ENCODE data around the gene PCDHGA7. TPM values are rescaled to one million over a fixed set of nuclear protein-coding genes. Genes with fewer than 3 reads are reported as not detected.

PCDHGA7 gene
- polyA plus RNA-seq, 1 of the 3 experiments (the other 2 are of a cell fraction) = 7.8 TPM

- H3K9me2 ChIP-seq = no peaks in the 10 kb centered on the region
- H4K20me1 ChIP-seq (ENCODE audit: insufficient read depth) = no peaks in the 10 kb centered on the region
- H3K4me2 ChIP-seq = no peak overlapping the region
- H3K27me3 ChIP-seq (ENCODE audit: insufficient read depth) = no peaks in the 10 kb centered on the region
- no peak overlapping the region for H3K9ac ChIP-seq
- ChIA-PET CTCF (interaction anchor here (1.0 kb wide), 1 partner anchor 159 kb away, joined by 4 read pairs; no protein-coding TSS in a partner anchor), POLR2A (no interaction called here)
- WGBS (ENCODE audit: low lambda C conversion rate) = 66% methylated on average over 14 of the region's 15 CpGs
- no peak for DNase-seq
- no peak overlapping the region for H3K4me3 ChIP-seq (ENCODE audit: low read depth in 2 of 2, low read length in 1 of 2)
- peaks cover 0 to 2% of the 10 kb centered on the region in 2 experiments for H3K36me3 ChIP-seq (replicated peaks in 1 of 2; ENCODE audit: control insufficient read depth in 1 of 2, insufficient read depth in 2 of 2, low read length in 1 of 2)
- H2AFZ ChIP-seq (ENCODE audit: low read depth) = no peak overlapping the region
- peaks cover 9% of the 10 kb centered on the region for H3K9me3 ChIP-seq
- no peaks in the 10 kb centered on the region; the same call in 1 of the 2 replicates for H3K79me2 ChIP-seq (ENCODE audit: insufficient read depth)
- no peaks in the 10 kb centered on the region for H3F3A ChIP-seq (replicated peaks; ENCODE audit: insufficient read depth)
- TF ChIP-seq GATA2 (CRISPR knock-in tag; IDR thresholded peaks at IDR 0.05) = no peak
- TF ChIP-seq, protein P1, sequence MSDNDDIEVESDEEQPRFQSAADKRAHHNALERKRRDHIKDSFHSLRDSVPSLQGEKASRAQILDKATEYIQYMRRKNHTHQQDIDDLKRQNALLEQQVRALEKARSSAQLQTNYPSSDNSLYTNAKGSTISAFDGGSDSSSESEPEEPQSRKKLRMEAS (IDR thresholded peaks at IDR 0.05; ENCODE audit: low read depth) = no peak
- no peak for TF ChIP-seq FOXJ3 (CRISPR knock-in tag; IDR thresholded peaks at IDR 0.05)
- no peak for TF ChIP-seq YY1 (IDR thresholded peaks at IDR 0.05; ENCODE audit: low read depth)
- no peak overlapping the region for H3K27ac ChIP-seq (ENCODE audit: low read depth in 2 of 2, low read length in 1 of 2)
- H3K4me1 ChIP-seq (ENCODE audit: control insufficient read depth in 1 of 2, insufficient read depth in 2 of 2, low read depth in 1 of 2, low read length in 1 of 2) = no peaks in the 10 kb centered on the region
Measured at GRCh38 chr5:141398608-141399007, 16.1 kb downstream of the PCDHGA7 start.

DNA sequence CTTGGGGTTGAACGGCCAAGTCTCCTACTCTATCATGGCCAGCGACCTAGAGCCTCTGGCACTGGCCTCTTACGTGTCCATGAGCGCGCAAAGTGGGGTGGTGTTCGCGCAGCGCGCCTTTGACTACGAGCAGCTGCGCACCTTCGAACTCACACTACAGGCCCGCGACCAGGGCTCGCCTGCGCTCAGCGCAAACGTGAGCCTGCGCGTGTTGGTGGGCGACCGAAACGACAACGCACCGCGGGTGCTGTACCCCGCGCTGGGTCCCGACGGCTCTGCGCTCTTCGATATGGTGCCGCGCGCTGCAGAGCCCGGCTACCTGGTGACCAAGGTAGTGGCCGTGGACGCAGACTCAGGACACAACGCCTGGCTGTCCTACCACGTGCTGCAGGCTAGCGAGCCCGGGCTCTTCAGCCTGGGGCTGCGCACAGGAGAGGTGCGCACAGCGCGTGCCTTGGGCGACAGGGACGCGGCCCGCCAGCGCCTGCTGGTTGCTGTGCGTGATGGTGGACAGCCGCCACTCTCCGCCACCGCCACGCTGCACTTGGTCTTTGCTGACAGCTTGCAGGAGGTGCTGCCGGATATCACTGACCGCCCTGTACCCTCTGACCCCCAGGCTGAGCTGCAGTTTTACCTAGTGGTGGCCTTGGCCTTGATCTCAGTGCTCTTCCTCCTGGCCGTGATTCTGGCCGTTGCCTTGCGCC is 17.2 kb downstream of the PCDHGA7 start:
- Histone ChIP-seq H3K9ac (no peak overlapping the region), H2AFZ (ENCODE audit: low read depth) (no peak overlapping the region), H3F3A (replicated peaks; ENCODE audit: insufficient read depth) (no peaks in the 10 kb centered on the region), H3K27me3 (ENCODE audit: insufficient read depth) (no peaks in the 10 kb centered on the region), H3K79me2 (ENCODE audit: insufficient read depth) (no peaks in the 10 kb centered on the region; the same call in 1 of the 2 replicates), H3K9me2 (no peaks in the 10 kb centered on the region), H3K36me3 (replicated peaks in 1 of 2; ENCODE audit: control insufficient read depth in 1 of 2, insufficient read depth in 2 of 2, low read length in 1 of 2) (no peaks in the 10 kb centered on the region), H3K4me3 (ENCODE audit: low read depth in 2 of 2, low read length in 1 of 2) (no peak overlapping the region; a peak in 1 of 4 replicates), H4K20me1 (ENCODE audit: insufficient read depth) (no peaks in the 10 kb centered on the region), H3K27ac (ENCODE audit: low read depth in 2 of 2, low read length in 1 of 2) (no peak overlapping the region), H3K4me1 (ENCODE audit: control insufficient read depth in 1 of 2, insufficient read depth in 2 of 2, low read depth in 1 of 2, low read length in 1 of 2) (no peaks in the 10 kb centered on the region), H3K9me3 (peaks cover 7% of the 10 kb centered on the region; the same call in 1 of the 2 replicates), H3K4me2 (no peak overlapping the region)
- DNase-seq = no peak
- POLR2A ChIA-PET = no interaction called here
- WGBS (ENCODE audit: low lambda C conversion rate) = 84% methylated on average over 58 of the region's 61 CpGs
- TF ChIP-seq TEAD4 (IDR thresholded peaks at IDR 0.05; ENCODE audit: borderline replicate concordance, insufficient read depth) (no peak), NRF1 (IDR thresholded peaks at IDR 0.05; ENCODE audit: low read depth, low read length) (no peak), SIN3A (IDR thresholded peaks at IDR 0.05; ENCODE audit: borderline replicate concordance, low read depth, low read length) (no peak), RAD21 (IDR thresholded peaks at IDR 0.05; ENCODE audit: low read length) (no peak), POLR2AphosphoS5 (IDR thresholded peaks at IDR 0.05; ENCODE audit: low read depth, low read length) (no peak), MEF2A (IDR thresholded peaks at IDR 0.05; ENCODE audit: borderline replicate concordance, low read depth) (no peak), TAF1 (IDR thresholded peaks at IDR 0.05; ENCODE audit: borderline replicate concordance, low read depth, low read length) (no peak), RXRA (IDR thresholded peaks at IDR 0.05; ENCODE audit: borderline replicate concordance, low read depth) (no peak), JUND (IDR thresholded peaks at IDR 0.05) (no peak), NFIC (IDR thresholded peaks at IDR 0.05; ENCODE audit: borderline replicate concordance) (no peak), GABPA (IDR thresholded peaks at IDR 0.05; ENCODE audit: low read depth) (no peak), FOXM1 (IDR thresholded peaks at IDR 0.05; ENCODE audit: low read depth) (no peak)
- TF ChIP-seq, protein P2, sequence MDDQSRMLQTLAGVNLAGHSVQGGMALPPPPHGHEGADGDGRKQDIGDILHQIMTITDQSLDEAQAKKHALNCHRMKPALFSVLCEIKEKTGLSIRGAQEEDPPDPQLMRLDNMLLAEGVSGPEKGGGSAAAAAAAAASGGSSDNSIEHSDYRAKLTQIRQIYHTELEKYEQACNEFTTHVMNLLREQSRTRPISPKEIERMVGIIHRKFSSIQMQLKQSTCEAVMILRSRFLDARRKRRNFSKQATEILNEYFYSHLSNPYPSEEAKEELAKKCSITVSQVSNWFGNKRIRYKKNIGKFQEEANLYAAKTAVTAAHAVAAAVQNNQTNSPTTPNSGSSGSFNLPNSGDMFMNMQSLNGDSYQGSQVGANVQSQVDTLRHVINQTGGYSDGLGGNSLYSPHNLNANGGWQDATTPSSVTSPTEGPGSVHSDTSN (IDR thresholded peaks at IDR 0.05) = no peak
- TF ChIP-seq, protein P3, sequence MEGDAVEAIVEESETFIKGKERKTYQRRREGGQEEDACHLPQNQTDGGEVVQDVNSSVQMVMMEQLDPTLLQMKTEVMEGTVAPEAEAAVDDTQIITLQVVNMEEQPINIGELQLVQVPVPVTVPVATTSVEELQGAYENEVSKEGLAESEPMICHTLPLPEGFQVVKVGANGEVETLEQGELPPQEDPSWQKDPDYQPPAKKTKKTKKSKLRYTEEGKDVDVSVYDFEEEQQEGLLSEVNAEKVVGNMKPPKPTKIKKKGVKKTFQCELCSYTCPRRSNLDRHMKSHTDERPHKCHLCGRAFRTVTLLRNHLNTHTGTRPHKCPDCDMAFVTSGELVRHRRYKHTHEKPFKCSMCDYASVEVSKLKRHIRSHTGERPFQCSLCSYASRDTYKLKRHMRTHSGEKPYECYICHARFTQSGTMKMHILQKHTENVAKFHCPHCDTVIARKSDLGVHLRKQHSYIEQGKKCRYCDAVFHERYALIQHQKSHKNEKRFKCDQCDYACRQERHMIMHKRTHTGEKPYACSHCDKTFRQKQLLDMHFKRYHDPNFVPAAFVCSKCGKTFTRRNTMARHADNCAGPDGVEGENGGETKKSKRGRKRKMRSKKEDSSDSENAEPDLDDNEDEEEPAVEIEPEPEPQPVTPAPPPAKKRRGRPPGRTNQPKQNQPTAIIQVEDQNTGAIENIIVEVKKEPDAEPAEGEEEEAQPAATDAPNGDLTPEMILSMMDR (IDR thresholded peaks at IDR 0.05) = no peak
- TF ChIP-seq, protein P4, sequence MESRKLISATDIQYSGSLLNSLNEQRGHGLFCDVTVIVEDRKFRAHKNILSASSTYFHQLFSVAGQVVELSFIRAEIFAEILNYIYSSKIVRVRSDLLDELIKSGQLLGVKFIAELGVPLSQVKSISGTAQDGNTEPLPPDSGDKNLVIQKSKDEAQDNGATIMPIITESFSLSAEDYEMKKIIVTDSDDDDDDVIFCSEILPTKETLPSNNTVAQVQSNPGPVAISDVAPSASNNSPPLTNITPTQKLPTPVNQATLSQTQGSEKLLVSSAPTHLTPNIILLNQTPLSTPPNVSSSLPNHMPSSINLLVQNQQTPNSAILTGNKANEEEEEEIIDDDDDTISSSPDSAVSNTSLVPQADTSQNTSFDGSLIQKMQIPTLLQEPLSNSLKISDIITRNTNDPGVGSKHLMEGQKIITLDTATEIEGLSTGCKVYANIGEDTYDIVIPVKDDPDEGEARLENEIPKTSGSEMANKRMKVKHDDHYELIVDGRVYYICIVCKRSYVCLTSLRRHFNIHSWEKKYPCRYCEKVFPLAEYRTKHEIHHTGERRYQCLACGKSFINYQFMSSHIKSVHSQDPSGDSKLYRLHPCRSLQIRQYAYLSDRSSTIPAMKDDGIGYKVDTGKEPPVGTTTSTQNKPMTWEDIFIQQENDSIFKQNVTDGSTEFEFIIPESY (IDR thresholded peaks at IDR 0.05; ENCODE audit: borderline replicate concordance, low read depth) = no peak
- TF ChIP-seq, protein P1 (IDR thresholded peaks at IDR 0.05; ENCODE audit: low read depth) = no peak
- CTCF ChIA-PET = no interaction called here

Data from SK-N-SH (cell line).